D721Med (cell line): ENCODE measurements around the gene HOXC11.

ENCODE experiments used
- DNase-seq: peaks from one replicate; pipeline ENCODE4 v3.0.0; 2011; ENCODE audit warnings: low spot score; ENCODE audit not compliant: insufficient read length
- FAIRE-seq: peaks from 2 replicates; lab custom pipeline; 2011; peaks lifted over from hg19 to GRCh38; lab: Jason Lieb, UNC
- CTCF ChIP-seq: IDR thresholded peaks from 2 replicates; pipeline ENCODE4 v1.5.1; 2012; ENCODE audit warnings: mild to moderate bottlenecking, control low read depth; ENCODE audit not compliant: insufficient read depth; ENCODE audit errors: missing control alignments

Gene HOXC11

GRCh38 chr12:54012631-54013409 lies 39.9 kb downstream of the HOXC11 start:
- TF ChIP-seq CTCF = no peak
- FAIRE-seq = no peak
- DNase-seq = no peak

- no peak for TF ChIP-seq CTCF
- DNase-seq = no peak
- FAIRE-seq = no peak
These were observed 41.6 kb downstream of the HOXC11 start for GRCh38 chr12:54014377-54015017.

- no peak for TF ChIP-seq CTCF
- no peak for FAIRE-seq
These were observed 42.3 kb downstream of the HOXC11 start for GRCh38 chr12:54015018-54015931.

GRCh38 chr12:54016051-54016450 lies 43.1 kb downstream of the HOXC11 start:
- no peak for TF ChIP-seq CTCF
- FAIRE-seq (no peak), DNase-seq (no peak)

More at GRCh38 chr12:54015018-54015931, 42.3 kb downstream of the HOXC11 start:
- DNase-seq = no peak

- DNase-seq = no peak
- no peak for FAIRE-seq
- no peak for TF ChIP-seq CTCF
These were observed 43.6 kb downstream of the HOXC11 start for GRCh38 chr12:54016478-54016964.

GRCh38 chr12:54017027-54017788 lies 44.3 kb downstream of the HOXC11 start:
- TF ChIP-seq CTCF = no peak
- DNase-seq (no peak), FAIRE-seq (no peak)
